Mucosa of stomach (tissue), 1 donor: ENCODE results near the gene CEP164.

ENCODE experiments used
- H3K27me3 ChIP-seq: one replicate; pipeline ENCODE4 v1.7.0; 2013; ENCODE audit warnings: mild to moderate bottlenecking, low read length; ENCODE audit not compliant: control insufficient read depth, insufficient read depth
- H3K36me3 ChIP-seq: one replicate; pipeline ENCODE4 v1.7.0; 2013; ENCODE audit warnings: low read length; ENCODE audit not compliant: control insufficient read depth, insufficient read depth
- H3K4me1 ChIP-seq: one replicate; pipeline ENCODE4 v1.7.0; 2013; ENCODE audit warnings: mild to moderate bottlenecking, low read length; ENCODE audit not compliant: control insufficient read depth, insufficient read depth
- H3K4me3 ChIP-seq: one replicate; pipeline ENCODE4 v1.7.0; 2013; ENCODE audit warnings: low read length
- H3K9ac ChIP-seq: one replicate; pipeline ENCODE4 v1.7.0; 2013; ENCODE audit warnings: mild to moderate bottlenecking, low read length, moderate library complexity
- H3K9me3 ChIP-seq: one replicate; pipeline ENCODE4 v1.7.0; 2013; ENCODE audit warnings: mild to moderate bottlenecking, low read length, moderate library complexity; ENCODE audit not compliant: control insufficient read depth
- donor health status: Pancreatic carcinoma.

Gene CEP164

GRCh38 chr11:117410861-117411710 is 83.4 kb downstream of the CEP164 start:
- Histone ChIP-seq H3K9ac (no peak overlapping the region), H3K9me3 (no peaks in the 10 kb centered on the region), H3K4me3 (no peak overlapping the region), H3K4me1 (no peaks in the 10 kb centered on the region), H3K27me3 (no peaks in the 10 kb centered on the region), H3K36me3 (no peaks in the 10 kb centered on the region)

GRCh38 chr11:117411736-117412135 is 84.1 kb downstream of the CEP164 start:
- H3K9me3 ChIP-seq = no peaks in the 10 kb centered on the region
- no peak overlapping the region for H3K9ac ChIP-seq
- no peaks in the 10 kb centered on the region for H3K4me1 ChIP-seq
- H3K27me3 ChIP-seq = no peaks in the 10 kb centered on the region
- H3K36me3 ChIP-seq = no peaks in the 10 kb centered on the region
- H3K4me3 ChIP-seq = no peak overlapping the region

- Histone ChIP-seq H3K36me3 (no peaks in the 10 kb centered on the region), H3K9me3 (no peaks in the 10 kb centered on the region), H3K4me3 (no peak overlapping the region), H3K4me1 (no peaks in the 10 kb centered on the region), H3K27me3 (no peaks in the 10 kb centered on the region), H3K9ac (no peak overlapping the region)
Measured at GRCh38 chr11:117412176-117412575, 84.5 kb downstream of the CEP164 start.

GRCh38 chr11:117412653-117413275 is 85.1 kb downstream of the CEP164 start:
- Histone ChIP-seq H3K4me1 (no peaks in the 10 kb centered on the region), H3K9me3 (no peaks in the 10 kb centered on the region), H3K9ac (no peak overlapping the region), H3K4me3 (no peak overlapping the region), H3K36me3 (no peaks in the 10 kb centered on the region), H3K27me3 (no peaks in the 10 kb centered on the region)

- Histone ChIP-seq H3K9ac (no peak overlapping the region), H3K4me1 (no peaks in the 10 kb centered on the region), H3K4me3 (no peak overlapping the region), H3K27me3 (no peaks in the 10 kb centered on the region), H3K36me3 (no peaks in the 10 kb centered on the region), H3K9me3 (no peaks in the 10 kb centered on the region)
Measured at GRCh38 chr11:117413616-117414015, 86.0 kb downstream of the CEP164 start.

- no peaks in the 10 kb centered on the region for H3K36me3 ChIP-seq
- no peak overlapping the region for H3K4me3 ChIP-seq
- H3K4me1 ChIP-seq = no peaks in the 10 kb centered on the region
- no peaks in the 10 kb centered on the region for H3K27me3 ChIP-seq
- no peaks in the 10 kb centered on the region for H3K9me3 ChIP-seq
- H3K9ac ChIP-seq = no peak overlapping the region
Measured at GRCh38 chr11:117414724-117415123, 87.1 kb downstream of the CEP164 start.

- Histone ChIP-seq H3K27me3 (no peaks in the 10 kb centered on the region), H3K36me3 (no peaks in the 10 kb centered on the region), H3K9ac (no peak overlapping the region), H3K4me3 (no peak overlapping the region), H3K4me1 (no peaks in the 10 kb centered on the region), H3K9me3 (no peaks in the 10 kb centered on the region)
Measured at GRCh38 chr11:117415358-117415896, 87.8 kb downstream of the CEP164 start.

- Histone ChIP-seq H3K36me3 (no peaks in the 10 kb centered on the region), H3K4me1 (no peaks in the 10 kb centered on the region), H3K9ac (no peak overlapping the region), H3K27me3 (no peaks in the 10 kb centered on the region), H3K9me3 (no peaks in the 10 kb centered on the region), H3K4me3 (no peak overlapping the region)
Measured at GRCh38 chr11:117417342-117417741, 89.7 kb downstream of the CEP164 start.

- Histone ChIP-seq H3K36me3 (no peaks in the 10 kb centered on the region), H3K4me3 (no peak overlapping the region)
Measured at GRCh38 chr11:117417856-117418255, 90.2 kb downstream of the CEP164 start.

GRCh38 chr11:117418737-117419481 is 91.3 kb downstream of the CEP164 start:
- Histone ChIP-seq H3K4me1 (no peaks in the 10 kb centered on the region), H3K27me3 (no peaks in the 10 kb centered on the region), H3K36me3 (no peaks in the 10 kb centered on the region), H3K9me3 (no peaks in the 10 kb centered on the region), H3K9ac (no peak overlapping the region), H3K4me3 (no peak overlapping the region)

More at GRCh38 chr11:117417856-117418255, 90.2 kb downstream of the CEP164 start:
- no peaks in the 10 kb centered on the region for H3K9me3 ChIP-seq
- no peaks in the 10 kb centered on the region for H3K27me3 ChIP-seq
- H3K9ac ChIP-seq = no peak overlapping the region
- H3K4me1 ChIP-seq = no peaks in the 10 kb centered on the region

- Histone ChIP-seq H3K9me3 (no peaks in the 10 kb centered on the region), H3K27me3 (no peaks in the 10 kb centered on the region), H3K36me3 (no peaks in the 10 kb centered on the region), H3K4me3 (no peak overlapping the region), H3K4me1 (no peaks in the 10 kb centered on the region), H3K9ac (no peak overlapping the region)
Measured at GRCh38 chr11:117419482-117420142, 92.0 kb downstream of the CEP164 start.
